Stimulated activated CD8-positive, alpha-beta memory T cell treated with anti-CD3 and anti-CD28 coated beads, Interleukin-7, amount 100 ng/mL, for 48 hours (primary cell): Measurements from ENCODE around the gene NFX1.

Experiments used
- DNase-seq, 2 donors: peaks; one replicate each; pipeline ENCODE4 v3.0.0-alpha.2; 2020; ENCODE audit warnings: low read depth in 1 of 2; ENCODE audit errors: extremely low read depth in 1 of 2

NFX1 gene

DNA sequence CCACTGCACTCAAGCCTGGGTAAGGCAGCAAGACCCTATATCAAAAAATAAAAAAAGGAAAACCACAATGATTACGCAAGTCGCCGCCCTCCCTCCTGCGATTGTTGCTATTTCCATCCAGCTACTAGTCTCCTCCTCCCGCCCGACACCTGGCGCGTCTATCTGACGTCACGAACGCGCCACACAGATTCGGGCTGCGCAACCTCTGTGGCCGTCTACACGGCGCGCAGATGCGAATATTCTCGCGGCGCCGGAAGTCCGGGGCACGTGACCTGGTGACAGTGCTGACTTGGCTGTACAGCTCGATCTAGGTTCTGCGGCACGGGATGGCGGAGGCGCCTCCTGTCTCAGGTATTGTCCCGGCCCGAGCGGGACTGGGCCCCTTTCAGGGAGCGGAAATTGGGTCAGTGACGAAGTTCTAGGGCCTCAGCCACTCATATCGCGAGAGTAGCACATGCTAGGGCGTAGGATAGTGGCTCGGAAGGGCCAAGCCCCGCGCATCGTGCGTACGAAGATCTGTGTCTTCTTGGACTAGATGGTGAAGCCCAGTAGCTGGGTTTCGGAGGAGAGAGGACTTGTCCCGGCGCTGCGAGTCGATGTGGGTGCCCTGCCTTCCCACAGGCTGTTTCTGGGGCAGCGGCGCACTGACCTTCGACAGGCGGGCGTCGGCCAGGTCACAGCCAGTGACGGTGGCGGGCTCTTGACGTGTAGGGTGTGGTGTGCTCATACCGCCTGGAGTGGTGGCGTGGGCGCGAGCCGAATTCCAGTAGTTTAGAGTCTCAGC, at the start of gene NFX1:
Gene NFX1, plus strand, starts transcription at position 270 of the 784 bp plus-strand sequence. Its CDS starts 57 bp downstream, at position 327.
- peak; percentile 97 for DNase-seq

DNA sequence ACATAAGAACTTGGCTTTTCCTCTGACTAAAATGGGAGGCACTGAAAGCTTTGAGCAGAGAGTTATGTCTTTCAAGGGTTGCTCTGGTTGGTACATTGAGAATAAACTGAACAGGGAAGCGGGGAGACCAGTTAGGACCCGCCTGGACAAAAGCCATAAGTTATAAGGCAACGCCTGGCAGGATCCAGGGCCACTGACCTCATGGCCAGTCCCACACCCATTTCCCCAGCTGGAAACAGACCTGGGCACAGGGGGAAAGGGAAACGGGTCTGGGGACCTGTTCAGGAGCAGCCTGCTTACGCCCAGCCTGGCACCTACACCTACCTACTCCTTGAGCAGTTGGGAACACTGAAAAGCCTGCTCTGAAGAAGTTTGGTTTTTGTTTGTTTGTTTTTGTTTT, 49.0 kb upstream of the NFX1 start:
- DNase-seq = no peak

DNA sequence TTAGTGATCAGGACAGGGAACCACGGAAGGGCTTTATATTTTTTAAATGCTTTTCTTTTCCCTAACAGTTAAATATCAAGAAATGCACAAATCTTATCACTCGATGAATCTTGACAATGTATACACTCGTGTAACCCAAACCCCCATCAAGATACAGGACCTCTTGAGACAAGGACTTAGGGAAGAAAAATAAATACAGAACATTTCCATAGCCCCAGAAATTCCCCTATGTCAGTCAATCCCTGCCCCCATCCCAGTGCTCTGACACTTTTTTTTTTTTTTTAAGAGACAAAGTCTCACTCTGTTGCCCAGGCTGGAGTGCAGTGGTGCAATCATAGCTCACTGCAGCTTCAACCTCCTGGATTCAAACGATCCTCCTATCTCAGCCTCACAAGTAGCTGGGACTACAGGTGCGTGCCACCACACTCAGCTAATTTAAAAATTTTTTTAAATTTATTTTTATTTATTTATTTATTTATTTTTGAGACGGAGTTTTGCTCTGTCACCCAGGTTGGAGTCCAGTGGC, 47.6 kb upstream of the NFX1 start:
- no peak for DNase-seq

GRCh38 chr9:33244137-33244784, 46.1 kb upstream of the NFX1 start:
- DNase-seq = no peak

GRCh38 chr9:33245341-33245740, 45.0 kb upstream of the NFX1 start:
- no peak for DNase-seq

DNA sequence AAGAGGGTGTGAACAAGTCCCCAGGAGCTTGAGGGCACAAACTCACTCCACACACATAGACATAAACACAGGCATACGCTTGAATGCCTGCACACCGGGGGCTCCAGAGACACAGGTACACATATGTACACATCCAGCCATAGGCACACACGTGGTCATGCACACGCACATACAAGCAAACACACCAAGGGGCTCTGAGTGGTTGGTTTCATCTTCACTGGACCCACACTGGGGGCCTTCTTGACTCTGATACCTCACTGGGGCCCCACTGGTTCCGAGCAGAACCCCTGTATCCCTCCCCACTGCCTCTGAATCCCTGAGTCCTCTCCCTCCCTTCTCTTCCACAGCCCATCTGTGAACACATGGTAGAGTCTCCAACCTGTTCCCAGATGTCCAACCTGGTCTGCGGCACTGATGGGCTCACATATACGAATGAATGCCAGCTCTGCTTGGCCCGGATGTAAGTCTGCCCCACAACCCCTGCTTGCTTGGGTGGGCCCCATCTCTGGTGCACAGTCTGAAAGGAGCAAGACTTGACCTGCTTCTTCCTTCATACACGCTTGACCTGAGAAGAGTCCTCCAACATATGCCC, 44.0 kb upstream of the NFX1 start:
- DNase-seq = no peak

DNA sequence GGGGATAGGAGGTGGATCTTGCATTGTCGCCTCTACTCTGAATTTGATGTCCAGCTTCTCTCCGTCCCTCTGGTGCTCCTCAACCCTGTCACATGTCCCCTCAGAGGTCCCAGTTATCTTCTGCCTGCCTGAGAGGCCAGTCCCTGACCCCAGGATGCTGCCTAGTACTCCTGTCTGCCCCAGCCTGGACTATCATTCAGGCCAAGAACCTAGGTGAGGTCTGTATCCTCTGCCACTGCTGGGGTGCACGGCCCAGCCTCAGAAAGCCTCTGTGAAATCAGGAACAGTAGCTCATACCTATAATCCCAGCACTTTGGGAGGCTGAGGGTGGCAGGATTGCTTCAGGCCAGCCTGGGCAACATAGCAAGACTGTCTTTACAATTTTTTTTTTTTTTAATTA, 41.7 kb upstream of the NFX1 start:
- DNase-seq = no peak

GRCh38 chr9:33249087-33249658, 41.1 kb upstream of the NFX1 start:
- no peak for DNase-seq

DNA sequence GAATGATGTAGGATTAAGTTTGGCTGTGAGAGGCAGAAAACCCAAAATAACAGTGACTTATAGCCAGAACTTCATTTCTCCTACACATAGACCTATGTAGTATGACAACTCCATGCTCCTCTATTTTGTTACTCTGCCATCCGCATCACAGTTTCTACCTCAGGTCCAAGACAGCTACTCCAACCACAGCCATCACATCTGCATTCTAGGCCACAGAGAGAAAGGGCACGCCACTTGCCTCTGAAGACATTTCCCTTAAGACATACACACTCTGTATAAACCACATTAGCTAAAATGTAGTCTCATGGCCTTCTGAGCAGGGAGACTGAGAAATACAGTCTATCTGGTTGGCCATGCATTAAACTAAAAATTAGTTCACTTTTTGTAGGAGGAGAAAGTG, 40.3 kb upstream of the NFX1 start:
- DNase-seq = no peak

- no peak for DNase-seq
Measured at GRCh38 chr9:33250458-33250995, 39.8 kb upstream of the NFX1 start.

DNA sequence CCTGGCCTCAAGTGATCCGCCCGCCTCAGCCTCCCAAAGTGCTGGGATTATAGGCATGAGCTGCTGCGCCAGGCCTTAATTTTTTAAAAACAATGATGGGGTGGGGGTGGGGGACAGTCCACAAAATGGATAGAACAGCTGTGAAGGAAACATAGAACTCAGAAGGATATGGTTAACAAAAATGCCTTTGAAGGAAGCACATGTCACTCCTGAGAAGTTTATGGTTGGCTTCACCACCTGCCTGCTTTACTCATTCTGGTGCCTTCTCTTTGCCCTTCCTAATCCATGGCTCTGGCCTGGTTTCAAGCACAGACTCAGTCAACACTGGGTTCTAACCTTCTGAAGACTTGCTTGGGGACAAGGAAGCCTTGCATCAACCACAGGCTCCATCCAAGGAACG, 36.1 kb upstream of the NFX1 start:
- no peak for DNase-seq

GRCh38 chr9:33255014-33255413, 35.3 kb upstream of the NFX1 start:
- DNase-seq = no peak

DNA sequence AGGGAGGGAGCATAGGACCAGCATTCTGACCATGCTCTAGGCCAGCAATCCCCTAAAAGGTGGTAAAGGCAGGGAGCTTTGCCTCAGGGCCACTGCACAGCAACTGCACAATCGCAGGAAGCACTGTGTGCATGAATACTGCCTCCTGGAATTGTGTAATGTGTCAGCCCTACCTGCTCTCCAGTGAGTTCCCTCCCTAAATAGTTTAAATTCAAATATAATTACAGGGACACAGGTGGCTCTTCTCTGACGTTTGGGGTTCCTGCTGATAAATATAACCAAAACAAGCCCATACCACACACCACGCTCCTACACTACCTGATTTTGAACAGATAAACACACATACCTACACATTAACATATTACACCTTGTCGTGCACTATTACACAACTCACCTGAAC, 34.8 kb upstream of the NFX1 start:
- no peak for DNase-seq

DNA sequence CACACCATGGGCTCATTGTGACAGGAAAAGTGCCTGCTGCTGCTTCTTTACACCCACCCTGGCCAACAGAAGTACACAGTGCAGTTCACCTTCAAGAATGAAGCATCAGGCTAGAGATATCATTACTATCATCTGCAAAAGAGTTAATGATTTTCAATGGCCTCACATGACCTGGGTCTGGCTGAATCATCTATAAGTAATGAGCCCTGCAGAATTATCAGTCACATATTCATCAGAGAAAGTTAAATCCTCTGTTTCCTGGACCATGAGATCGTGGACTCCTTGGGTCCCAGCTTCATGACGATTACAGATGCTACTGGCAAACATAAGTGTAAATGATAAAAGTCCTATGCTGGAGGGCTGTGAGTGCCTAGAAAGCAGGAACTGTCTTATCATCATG, 34.1 kb upstream of the NFX1 start:
- no peak for DNase-seq

GRCh38 chr9:33257276-33257675, 33.0 kb upstream of the NFX1 start:
- no peak for DNase-seq

DNA sequence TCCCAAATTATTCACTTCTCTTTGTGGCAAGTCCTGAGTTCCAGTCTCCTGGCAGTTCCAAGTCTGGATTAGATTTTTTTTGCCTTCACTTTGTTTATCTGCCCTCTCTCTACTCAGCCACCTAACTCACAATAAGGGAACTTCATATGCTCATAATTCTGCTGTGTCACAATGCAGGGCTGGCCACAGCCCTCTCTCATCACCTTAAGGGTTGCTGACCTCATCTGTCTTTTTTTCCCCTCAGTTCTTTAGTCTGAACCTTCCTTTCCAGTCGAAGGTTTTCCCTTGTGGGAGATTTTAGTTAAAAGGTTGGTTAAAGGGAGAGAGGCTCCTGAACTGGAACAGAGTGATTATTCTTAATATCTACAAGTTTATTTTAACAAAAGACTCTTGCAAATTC, 29.9 kb upstream of the NFX1 start:
- no peak for DNase-seq

GRCh38 chr9:33263131-33264002, 26.9 kb upstream of the NFX1 start:
- no peak for DNase-seq

DNA sequence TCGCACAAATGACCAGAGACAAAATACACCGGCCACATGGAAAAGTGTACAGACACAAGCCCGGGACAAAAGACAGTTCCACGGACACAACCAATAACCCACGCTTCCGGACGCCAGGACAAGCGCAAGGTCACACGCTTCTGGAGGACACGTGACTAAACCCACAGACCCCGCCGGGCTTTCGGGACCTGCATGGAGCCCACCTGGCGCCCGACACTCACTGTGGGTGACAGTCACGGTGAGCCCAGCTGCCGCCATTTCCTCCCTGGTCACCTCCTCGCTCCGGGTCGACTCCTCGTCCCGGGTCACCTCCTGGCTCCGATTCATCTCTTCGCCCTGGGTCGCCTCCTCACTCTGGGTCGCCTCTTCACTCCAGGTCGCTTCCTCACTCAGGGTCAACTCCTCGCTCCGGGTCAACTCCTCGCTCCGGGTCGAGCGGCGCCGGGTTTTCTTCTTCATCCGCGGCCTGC, 26.3 kb upstream of the NFX1 start:
- peak; percentile 21 for DNase-seq

GRCh38 chr9:33264473-33265177, 25.7 kb upstream of the NFX1 start, which contains the start of the genes BAG1 and CHMP5:
Gene BAG1 (minus strand): TSS chr9:33264708.
Gene CHMP5 (plus strand): TSS chr9:33265049. CDS start chr9:33265079, 30 bp downstream.
- DNase-seq = peak; percentile 99
